ENCODE results near the gene FKBP10. TPM values are rescaled to one million over a fixed set of nuclear protein-coding genes. Genes with fewer than 3 reads are reported as not detected.
A peak's percentile ranks its signal among the peaks of the same experiment; 100 is the strongest.
"Not testable (repeated sequence)": the region's sequence is repeated elsewhere in the genome, so short reads cannot be mapped to it uniquely, and the experiment has no call there.

FKBP10 gene, protein sequence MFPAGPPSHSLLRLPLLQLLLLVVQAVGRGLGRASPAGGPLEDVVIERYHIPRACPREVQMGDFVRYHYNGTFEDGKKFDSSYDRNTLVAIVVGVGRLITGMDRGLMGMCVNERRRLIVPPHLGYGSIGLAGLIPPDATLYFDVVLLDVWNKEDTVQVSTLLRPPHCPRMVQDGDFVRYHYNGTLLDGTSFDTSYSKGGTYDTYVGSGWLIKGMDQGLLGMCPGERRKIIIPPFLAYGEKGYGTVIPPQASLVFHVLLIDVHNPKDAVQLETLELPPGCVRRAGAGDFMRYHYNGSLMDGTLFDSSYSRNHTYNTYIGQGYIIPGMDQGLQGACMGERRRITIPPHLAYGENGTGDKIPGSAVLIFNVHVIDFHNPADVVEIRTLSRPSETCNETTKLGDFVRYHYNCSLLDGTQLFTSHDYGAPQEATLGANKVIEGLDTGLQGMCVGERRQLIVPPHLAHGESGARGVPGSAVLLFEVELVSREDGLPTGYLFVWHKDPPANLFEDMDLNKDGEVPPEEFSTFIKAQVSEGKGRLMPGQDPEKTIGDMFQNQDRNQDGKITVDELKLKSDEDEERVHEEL
- 264 and 267 TPM in 2 replicates for total RNA-seq (2014; rRNA removed; shearing (Covaris generic))
- polyA plus RNA-seq (2014; cell fraction: nucleus; rRNA removed) = 1,105 and 1,166 TPM in 2 replicates

DNA sequence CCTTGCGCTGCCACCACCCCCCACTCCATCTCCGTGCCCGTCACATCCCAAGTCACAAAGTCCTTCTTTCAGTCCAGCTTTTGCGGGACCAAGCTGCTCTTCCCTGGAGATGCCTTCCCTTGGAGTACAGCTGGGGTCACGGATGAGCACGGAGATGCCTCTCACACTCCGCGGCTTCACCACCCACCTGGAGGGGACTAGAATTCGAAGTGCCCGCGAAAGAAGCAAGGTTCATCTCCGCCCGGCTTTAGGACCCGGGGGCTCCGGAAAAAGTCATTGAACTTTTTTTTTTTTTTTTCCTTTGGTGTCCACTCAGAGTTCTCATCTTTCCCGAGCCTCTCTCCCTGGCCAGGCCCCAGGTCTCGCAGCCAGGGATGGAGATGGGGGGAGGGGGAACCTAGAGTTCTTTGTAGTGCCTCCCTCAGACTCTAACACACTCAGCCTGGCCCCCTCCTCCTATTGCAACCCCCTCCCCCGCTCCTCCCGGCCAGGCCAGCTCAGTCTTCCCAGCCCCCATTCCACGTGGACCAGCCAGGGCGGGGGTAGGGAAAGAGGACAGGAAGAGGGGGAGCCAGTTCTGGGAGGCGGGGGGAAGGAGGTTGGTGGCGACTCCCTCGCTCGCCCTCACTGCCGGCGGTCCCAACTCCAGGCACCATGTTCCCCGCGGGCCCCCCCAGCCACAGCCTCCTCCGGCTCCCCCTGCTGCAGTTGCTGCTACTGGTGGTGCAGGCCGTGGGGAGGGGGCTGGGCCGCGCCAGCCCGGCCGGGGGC, at the start of gene FKBP10:
TSS of gene FKBP10 (plus strand) at position 624 of the 771 bp plus-strand sequence. CDS start at position 655, 31 bp downstream.
- DNase-seq (ENCODE audit: extremely low read depth, low read depth) = peak; percentile 70

DNA sequence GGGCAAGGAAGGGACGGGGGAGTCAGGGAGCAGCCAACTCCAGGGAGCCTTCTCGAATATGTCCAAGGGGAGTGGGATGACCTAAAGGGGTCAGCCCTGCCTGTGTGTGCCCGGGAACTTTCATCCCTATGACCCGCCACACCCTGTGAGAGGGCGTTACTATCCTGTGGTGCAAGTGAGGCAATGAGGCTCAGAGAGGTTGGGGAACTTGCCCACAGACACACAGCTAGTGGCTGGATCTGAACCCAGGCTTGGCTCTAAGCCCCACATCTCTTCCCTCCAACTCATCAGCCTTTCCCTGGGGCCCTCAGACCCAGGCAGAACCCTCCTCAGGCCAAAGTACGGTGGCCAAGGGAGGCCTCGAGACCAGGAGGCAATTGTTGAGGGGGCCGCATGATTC, 49.5 kb upstream of the FKBP10 start:
- DNase-seq (ENCODE audit: extremely low read depth, low read depth) = no peak

DNA sequence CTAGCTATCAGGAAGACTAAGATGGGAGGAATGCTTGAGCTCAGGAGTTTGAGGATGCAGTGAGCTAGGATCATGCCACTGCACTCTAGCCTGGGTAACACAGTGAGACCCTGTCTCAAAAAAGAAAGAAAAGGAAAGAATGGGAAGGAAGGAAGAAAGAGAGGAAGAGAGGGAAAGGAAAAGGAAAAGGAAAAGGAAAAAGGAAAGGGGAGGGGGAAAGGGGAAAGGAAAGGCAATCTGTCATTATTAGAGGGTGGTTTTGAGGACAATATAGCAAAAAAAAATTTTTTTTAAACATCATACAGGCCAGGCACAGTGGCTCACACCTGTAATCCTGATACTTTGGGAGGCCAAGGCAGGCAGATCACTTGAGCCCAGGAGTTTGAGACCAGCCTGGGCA, 46.7 kb upstream of the FKBP10 start:
- DNase-seq (ENCODE audit: extremely low read depth, low read depth) = no peak

DNA sequence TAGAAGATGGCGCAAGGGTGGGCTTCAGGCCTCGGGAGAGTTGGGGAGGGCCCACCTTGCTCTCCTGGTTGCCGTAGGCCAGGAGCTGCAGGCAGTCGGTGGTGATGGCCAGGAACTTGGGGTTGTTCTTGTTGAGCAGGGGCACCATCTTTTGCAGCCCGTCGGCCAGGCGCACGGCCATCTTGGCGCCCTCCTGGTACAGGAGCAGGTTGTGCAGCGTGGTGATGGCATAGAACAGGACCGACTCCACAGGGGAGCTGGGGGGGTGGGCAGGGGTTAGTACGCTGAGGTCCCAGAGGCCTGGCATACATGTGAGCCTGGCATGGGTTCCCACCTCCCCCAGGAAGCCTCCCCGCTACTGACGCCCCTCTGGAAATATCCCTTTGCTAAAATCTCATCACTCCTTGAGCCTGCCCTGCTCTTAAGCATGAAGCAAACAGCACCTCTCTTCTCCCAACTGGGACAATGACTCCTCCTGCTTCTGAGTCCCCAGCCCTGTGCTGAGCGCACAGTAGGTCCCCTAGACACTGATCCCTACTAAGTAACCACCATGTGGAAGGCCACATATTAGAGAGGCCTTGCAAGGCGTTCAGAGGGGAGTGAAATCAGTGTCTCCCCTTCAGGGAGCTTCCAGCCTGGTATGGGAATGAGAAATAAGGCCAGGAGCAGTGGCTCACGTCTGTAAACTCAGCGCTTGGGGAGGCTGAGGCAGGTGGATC, 45.3 kb upstream of the FKBP10 start:
- no peak for DNase-seq (ENCODE audit: extremely low read depth, low read depth)

DNA sequence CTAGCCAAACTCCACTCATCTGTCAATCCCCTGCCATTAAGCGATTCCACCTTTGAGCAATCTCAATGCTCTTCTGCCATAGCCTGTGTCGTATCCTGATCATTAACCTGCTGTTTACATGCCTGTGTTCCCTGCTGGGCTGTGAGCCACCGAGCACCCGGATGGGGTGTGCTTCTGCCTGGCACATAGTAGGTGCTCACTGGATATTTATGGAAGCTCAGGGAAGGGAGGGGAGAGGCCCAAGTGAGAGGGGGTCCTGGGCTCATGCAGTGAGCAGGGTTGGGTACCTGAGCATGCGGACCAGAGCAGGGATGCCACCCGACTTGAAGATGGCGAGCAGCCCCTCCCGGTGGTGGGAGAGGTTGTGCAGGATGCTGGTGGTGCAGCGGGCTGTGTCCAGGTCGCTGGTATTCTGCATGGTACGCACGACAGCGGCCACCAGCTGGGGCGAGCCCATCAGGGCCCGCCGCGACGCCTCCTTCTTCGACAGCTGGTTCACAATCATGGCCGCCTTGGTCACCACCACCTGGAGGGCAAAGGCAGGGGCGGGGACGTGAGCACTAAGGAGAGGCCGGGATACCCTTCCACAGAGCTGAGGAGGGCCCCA, 44.0 kb upstream of the FKBP10 start:
- no peak for DNase-seq (ENCODE audit: extremely low read depth, low read depth)

DNA sequence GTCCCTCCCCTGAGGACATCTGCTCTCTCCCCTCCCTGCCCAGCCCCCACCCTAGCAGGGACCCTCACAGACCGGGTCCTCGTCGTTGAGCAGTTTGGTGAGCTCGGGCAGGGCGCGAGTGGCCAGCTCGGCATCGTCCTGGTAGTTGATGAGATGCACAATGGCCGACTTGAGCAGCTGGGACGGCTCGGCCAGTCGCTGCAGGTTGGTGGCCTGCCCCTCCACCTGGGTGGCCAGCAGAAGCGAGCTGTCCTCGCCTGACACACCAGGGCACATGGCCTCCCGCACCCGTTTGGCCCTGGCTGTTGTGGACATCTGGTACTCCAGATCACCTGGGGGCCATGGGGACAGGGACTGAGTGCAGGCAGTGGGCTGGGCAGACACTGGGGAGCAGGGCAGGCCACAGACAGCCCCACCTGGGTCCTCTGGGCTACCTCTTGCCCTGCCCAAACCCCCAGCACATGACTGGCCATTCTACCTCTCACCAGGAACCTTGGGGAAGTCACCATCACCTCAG, 43.4 kb upstream of the FKBP10 start:
- no peak for DNase-seq (ENCODE audit: extremely low read depth, low read depth)

DNA sequence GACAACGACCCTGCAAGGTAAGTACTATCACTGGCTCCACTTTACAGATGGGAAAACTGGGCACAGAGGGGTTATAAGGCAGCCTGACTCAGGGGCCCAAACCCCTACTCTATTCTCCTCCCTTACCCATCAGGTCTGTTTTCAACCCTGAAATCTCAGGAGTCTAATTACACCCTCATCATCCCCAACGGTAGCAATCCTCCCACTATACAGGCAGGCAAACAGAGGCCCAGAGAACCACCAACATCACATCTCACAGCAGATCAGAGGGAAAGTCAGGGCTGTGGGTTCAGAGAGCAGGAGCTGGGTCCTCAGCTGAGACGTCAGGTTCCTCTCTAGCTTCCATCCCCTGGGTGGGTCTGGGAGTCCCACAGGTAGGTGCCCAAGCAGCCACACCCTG, 42.8 kb upstream of the FKBP10 start:
- DNase-seq (ENCODE audit: extremely low read depth, low read depth) = no peak

DNA sequence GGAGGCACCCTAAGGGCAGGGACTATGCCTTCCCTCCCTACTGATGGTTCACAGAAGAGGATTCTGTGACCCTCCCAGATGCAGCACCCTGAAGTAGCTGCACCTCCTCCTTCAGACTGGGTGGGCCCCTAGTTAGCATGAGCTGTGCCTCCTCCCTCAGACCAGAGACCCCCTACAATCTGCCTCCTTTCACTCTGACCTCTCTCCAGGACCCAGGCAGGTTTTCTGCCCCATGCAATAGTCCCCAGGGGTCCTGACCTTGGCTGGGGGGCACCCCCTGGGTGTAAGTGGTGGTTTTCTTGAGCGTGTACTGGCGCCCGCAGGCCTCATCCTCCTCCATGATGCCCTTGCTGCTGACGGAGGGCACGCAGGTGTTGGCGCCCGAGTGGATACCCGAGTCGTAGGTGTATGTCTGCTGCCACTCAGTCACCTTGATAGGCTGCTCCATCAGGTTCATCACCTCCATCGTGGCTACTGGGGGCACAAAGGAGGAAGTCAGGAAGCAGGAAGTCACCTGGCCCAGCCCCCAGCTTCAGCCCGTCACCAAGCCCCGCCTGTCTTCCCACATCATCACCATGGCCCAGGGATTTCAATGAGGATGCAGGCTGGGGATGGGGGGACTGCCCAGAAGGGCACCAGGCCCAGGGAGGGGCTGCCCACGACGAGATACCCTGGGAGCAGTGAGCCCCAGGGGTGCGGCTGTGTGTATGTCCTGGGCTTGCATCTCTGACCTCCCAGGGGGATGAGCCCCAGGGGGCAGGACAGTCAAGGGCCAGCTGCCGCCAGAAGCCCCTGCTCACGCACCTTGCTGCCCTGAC, 41.2 kb upstream of the FKBP10 start:
- DNase-seq (ENCODE audit: extremely low read depth, low read depth) = no peak

DNA sequence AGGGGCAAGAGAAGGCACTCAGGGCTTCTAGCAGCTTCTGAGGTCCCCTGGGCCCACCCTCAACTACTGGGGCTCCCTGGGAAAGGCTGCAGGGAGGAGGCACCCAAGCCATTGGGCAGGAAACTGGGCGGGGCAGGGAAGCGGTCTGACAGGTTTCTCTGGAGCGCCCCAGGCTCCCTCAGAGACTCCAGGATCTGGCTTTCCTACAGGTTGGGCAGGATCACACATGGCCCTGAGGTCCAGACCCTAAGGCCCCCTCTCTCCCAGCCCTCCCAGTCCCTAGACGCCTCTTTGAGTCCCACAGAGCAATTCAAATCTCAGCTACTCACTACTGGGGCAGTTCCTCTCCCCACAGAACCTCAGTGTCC, 40.6 kb upstream of the FKBP10 start:
- no peak for DNase-seq (ENCODE audit: extremely low read depth, low read depth)

DNA sequence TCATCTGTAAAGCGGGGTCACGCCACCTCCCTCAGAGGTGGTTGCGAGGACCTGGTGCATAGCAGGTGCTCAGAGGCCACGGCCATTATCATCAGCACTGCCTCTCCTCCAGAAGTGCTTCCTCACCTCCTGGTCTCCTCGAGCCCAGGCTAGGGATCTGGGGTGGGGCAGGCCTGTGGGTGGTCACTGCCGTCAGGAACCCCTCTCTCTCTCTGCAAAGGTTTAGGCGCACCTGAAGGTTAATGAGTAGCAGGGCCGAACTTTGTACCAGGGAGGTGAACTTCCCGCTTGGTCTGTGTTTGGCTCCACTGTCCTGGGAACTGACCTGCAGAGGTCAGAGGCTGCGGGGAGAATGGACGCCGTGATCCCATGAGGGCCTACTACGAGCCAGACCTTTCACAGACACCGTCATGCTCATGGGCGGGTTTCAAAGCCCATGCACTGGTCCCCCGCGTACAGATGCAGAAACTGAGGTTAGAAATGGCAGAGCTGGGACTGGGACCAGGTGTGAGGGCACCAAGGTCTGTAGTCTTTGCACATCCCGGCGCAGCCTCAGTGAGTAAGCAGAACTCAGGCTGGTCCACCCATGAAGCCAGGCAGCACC, 40.1 kb upstream of the FKBP10 start:
- no peak for DNase-seq (ENCODE audit: extremely low read depth, low read depth)

DNA sequence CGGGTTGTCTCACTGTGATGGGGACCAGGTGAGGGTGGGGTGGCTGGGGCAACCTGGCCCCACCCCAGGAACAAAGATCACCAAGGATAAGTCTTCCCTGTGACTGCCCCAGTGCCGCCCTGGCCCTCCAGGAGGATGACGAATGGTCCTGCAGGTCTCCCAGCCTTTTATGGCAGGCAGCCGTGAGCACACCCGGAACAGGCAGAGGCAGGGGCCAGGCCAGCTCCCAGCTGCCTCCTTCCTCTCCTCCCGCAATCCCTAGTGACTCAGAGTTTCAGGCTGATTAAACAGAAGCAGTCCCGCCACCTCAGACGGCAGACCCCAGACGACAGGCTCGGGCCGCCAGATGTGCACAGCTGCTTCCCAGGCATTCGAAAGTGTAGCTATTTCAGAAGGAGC, 39.6 kb upstream of the FKBP10 start:
- DNase-seq (ENCODE audit: extremely low read depth, low read depth) = no peak

DNA sequence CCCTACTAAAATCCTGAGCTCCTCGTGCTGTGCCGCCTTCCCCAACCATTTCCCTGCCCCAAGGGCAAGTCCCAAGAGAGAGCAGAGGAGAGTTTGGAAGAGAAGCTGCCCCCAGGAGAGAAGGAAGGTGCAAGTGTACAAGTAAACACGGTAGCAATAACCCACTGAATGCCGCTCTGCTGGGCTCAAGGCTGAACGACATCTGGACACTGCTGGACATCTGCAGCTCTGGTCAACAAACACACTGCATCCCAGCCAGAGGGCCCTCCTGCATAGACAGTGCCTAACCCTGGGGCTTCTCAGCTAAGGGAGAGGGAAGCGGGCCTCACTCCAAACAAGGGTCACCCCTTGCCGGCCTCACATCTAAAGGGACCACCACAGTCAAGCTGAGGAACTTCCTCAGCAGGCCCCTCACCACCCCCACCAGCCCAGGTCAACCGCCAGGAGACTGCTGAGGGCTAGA, 39.0 kb upstream of the FKBP10 start:
- DNase-seq (ENCODE audit: extremely low read depth, low read depth) = no peak

DNA sequence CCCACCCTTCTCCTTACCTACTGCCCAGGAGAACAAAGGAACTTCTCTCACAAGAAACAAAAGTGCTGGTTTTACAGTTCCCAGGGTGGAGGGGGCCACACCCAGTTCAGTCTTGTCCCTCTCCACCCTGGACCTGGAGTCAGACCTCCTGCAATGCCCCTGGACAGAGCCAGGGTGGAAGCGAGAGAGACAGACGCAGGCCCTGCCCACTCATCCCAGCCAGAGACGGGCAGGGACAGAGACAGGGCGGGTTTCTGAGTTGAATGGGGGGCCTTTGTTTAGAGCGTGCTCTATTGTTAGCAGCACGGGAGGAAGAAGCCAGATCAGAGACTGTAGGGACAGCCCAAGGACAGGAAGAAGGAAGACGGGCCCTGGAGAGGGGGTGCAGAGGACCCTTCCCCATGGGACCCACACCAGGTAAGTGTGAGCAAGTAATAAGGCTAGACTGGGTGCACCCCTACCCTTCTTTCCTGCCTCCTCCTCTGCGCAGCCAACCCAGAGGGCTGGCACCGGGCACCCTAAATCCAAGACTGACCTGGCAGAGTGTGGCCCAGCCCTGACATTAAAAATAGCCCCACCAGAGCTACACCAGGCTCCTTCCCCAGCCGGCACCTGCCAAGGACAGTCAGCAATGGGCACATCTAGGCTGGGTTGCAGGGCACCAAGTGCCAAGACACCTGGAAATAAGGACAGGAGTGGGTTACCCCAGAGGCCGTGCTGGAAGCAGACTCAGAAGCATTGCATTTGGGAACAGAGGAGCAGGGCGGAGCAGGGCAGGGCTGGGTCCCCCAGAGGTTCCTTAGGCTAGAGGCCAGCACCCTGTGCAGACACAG, 37.2 kb upstream of the FKBP10 start:
- DNase-seq (ENCODE audit: extremely low read depth, low read depth) = no peak

DNA sequence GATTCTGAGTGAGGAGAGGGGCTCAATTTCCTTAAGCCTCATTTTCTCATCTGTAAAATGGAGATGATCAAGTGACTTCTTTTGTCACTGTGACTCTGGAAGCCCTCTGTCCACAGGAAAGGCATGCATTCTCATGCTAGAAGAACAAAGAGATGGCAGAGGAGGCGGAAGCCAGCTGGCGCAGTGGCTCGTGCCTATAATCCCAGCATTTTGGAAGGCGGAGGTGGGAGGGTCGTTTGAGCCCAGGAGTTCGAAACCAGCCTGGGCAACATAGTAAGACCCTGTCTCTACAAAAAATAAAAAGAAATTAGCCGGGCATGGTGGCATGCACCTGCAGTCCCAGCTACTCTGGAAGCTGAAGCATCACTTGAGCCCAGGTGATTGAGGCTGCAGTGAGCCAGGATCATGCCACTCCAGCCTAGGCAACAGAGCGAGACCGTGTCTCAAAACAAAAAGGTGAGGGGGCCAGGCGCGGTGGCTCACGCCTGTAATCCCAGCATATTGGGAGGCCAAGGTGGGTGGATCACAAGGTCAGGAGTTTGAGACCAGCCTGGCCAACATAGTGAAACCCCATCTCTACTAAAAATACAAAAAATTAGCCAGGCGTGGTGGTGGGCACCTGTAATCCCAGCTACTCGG, 36.4 kb upstream of the FKBP10 start:
- not testable (repeated sequence) for DNase-seq (ENCODE audit: extremely low read depth, low read depth)

DNA sequence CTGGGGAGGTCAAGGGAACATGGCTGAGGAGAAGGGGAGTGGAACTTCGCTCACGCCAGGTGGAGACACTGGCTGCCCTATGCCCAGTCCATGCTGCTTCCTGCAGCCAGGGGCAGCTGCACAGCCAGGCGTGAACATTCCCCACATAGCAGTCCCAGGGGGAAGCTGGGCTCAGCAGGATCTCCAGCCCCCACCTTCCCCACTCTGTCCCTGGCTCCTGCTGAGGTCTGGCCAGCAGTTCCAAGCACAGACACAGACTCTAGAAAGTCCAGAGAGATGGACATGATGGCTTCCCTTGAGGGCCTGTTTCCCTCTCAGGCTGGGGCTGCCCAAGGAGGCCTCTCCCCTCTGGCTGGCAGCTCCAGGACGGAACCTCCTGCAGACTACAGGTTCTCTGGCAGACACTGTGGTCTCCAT, 35.6 kb upstream of the FKBP10 start:
- DNase-seq (ENCODE audit: extremely low read depth, low read depth) = peak; percentile 68

DNA sequence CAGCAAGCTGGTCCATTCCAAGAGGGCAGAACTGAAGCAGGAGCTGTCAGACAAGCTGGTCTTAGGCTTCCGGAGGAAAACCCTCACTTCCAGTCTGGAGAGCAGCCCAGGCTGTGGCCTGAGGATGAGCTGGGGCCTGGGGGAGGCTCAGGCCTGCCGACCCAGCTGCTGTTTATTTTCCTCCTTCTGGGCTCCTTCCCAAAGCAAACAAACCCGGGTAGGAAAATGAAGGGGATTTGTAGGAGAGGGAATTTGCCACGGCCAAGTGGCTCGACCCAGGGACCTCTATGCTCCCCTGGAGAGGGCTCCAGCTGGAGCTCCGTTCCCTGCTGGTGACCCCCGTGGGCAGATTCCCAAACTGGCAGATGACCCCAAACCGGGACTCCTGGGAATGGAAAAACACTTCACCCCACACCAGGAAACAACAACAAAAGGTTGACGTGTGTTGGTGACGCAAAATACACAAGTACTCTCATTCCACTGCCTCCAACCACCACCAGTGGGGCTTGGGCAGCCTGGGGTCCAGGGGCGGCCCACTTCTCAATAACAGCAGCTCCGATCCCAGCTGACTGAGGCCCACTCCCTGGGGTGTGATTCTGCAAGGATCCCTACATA, 35.1 kb upstream of the FKBP10 start:
- DNase-seq (ENCODE audit: extremely low read depth, low read depth) = peak; percentile 86

DNA sequence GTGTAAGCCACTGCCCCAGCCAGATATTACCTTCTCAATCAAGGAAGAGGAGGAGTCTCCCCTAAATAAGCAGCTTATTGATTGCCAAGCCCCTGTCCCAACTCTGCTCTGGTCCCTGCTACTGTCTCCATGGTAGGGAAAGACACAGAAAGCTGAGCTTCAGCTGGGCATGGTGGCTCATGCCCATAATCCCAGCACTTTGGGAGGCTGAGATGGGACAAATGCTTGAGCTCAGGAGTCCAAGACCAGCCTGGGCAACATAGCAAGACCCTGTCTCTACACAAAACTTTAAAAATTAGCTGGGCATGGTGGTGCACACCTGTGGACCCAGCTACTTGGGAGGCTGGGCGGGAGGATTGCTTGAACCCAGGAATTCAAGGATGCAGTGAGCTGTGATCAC, 32.9 kb upstream of the FKBP10 start:
- no peak for DNase-seq (ENCODE audit: extremely low read depth, low read depth)

Data from NCI-H460 (cell line).